Measurements from ENCODE around the gene RCN2. TPM values are rescaled to one million over a fixed set of nuclear protein-coding genes. Genes with fewer than 3 reads are reported as not detected.

The RCN2 gene
- total and polyA plus RNA-seq, 2 of the 13 experiments (the other 11 are each of a cell fraction or from before 2014, with no cell fraction given): 84.4 to 89.0 TPM

GRCh38 chr15:76905013-76905839 is 26.3 kb upstream of the RCN2 start, which contains the start of gene SCAPER (continued):
- TF ChIP-seq ZHX2 (IDR thresholded peaks at IDR 0.05; ENCODE audit: low read depth) (no peak; the same call in none of the 2 replicates), ZHX2 (CRISPR knock-in tag; IDR thresholded peaks at IDR 0.05; ENCODE audit: borderline replicate concordance) (peak; percentile 93), FOSL1 (CRISPR knock-in tag; IDR thresholded peaks at IDR 0.05; ENCODE audit: borderline replicate concordance) (peak; percentile 50), UBTF (CRISPR knock-in tag; IDR thresholded peaks at IDR 0.05) (peak; percentile 50; the same call in 1 of the 2 replicates), ZNF3 (CRISPR knock-in tag; IDR thresholded peaks at IDR 0.05) (no peak), ELF4 (CRISPR knock-in tag; IDR thresholded peaks at IDR 0.05; ENCODE audit: borderline replicate concordance) (peak; percentile 84), REXO4 (CRISPR knock-in tag; IDR thresholded peaks at IDR 0.05; ENCODE audit: borderline replicate concordance) (peak; percentile 58; the same call in 1 of the 2 replicates), MBNL3 (CRISPR knock-in tag; conservative IDR thresholded peaks at IDR 0.05) (no peak), ZNF772 (CRISPR knock-in tag; IDR thresholded peaks at IDR 0.05) (0 out of 2 replicates have a peak, but pooled peaks have one; percentile 57), ZNF33B (CRISPR knock-in tag; IDR thresholded peaks at IDR 0.05) (peak; percentile 73; the same call in 1 of the 2 replicates), CTCF (CRISPR knock-in tag; IDR thresholded peaks at IDR 0.05) (peak; percentile 4; the same call in 1 of the 2 replicates), NFE2L1 (CRISPR knock-in tag; IDR thresholded peaks at IDR 0.05; ENCODE audit: borderline replicate concordance) (peak; percentile 84; the same call in 1 of the 2 replicates), ZNF816 (CRISPR knock-in tag; IDR thresholded peaks at IDR 0.05; ENCODE audit: borderline replicate concordance) (peak; percentile 97; the same call in 1 of the 2 replicates), ZFP36L1 (CRISPR knock-in tag; IDR thresholded peaks at IDR 0.05) (peak; percentile 87; the same call in 1 of the 2 replicates), PLSCR1 (CRISPR knock-in tag; IDR thresholded peaks at IDR 0.05; ENCODE audit: borderline replicate concordance) (0 out of 2 replicates have a peak, but pooled peaks have one; percentile 41)
